Activated CD4-positive, alpha-beta T cell treated with anti-CD3 and anti-CD28 coated beads for 36 hours (primary cell): ENCODE results near the gene CREM. TPM values are rescaled to one million over a fixed set of nuclear protein-coding genes. Genes with fewer than 3 reads are reported as not detected.
"Not testable (repeated sequence)": the region's sequence is repeated elsewhere in the genome, so short reads cannot be mapped to it uniquely, and the experiment has no call there.

Source experiments
- ATAC-seq: fragments of 200-7000 bp; cut with Tn5 transposase; one replicate; pipeline ENCODE4 v1.10.0; 2021; ENCODE audit warnings: mild to moderate bottlenecking, moderate library complexity
- CTCF ChIA-PET: fragments of 350-600 bp; sonication (Branson Sonifier 250); formaldehyde crosslinking; loops from one replicate; lab custom pipeline; 2021; ENCODE audit warnings: antibody characterized with exemption; lab: Charles Lee
- POLR2A ChIA-PET: fragments of 350-600 bp; sonication (Branson Sonifier 250); formaldehyde crosslinking; loops from one replicate; lab custom pipeline; 2021; ENCODE audit warnings: antibody characterized with exemption, inconsistent platforms; lab: Charles Lee
- DNase-seq: peaks from one replicate; pipeline ENCODE4 v3.0.0-alpha.2; 2020
- H3K27ac Mint-ChIP-seq: one replicate; pipeline ENCODE4 v1.8.0; 2021; ENCODE audit warnings: mixed read lengths
- H3K27me3 Mint-ChIP-seq: one replicate; pipeline ENCODE4 v1.8.0; 2021; ENCODE audit warnings: mixed read lengths
- H3K36me3 Mint-ChIP-seq: one replicate; pipeline ENCODE4 v1.8.0; 2021; ENCODE audit warnings: low read depth, mixed read lengths
- H3K4me1 Mint-ChIP-seq: one replicate; pipeline ENCODE4 v1.8.0; 2021; ENCODE audit warnings: mixed read lengths
- H3K4me3 Mint-ChIP-seq: one replicate; pipeline ENCODE4 v1.8.0; 2021; ENCODE audit warnings: mild to moderate bottlenecking, moderate library complexity, mixed read lengths
- H3K9me3 Mint-ChIP-seq: one replicate; pipeline ENCODE4 v1.8.0; 2021; ENCODE audit warnings: low read depth, mixed read lengths
- intact Hi-C, 2 experiments: fragments of 100-400 bp; cut with DNase I in 1 of 2; cut with micrococcal nuclease in 1 of 2; formaldehyde crosslinking; loops; one replicate each; pipeline versions ENCODE4 v1.14.2 to v1.15.1; 2022 to 2024; cut with DNase I, micrococcal nuclease
- total RNA-seq, 2 experiments: library from RNA; stranded (reverse); gene quantifications; one replicate each; pipeline ENCODE4 v1.2.3, GENCODE V29; 2021

Gene CREM
- total RNA-seq = 100 to 1,000 TPM; 106 to 126 TPM

DNA sequence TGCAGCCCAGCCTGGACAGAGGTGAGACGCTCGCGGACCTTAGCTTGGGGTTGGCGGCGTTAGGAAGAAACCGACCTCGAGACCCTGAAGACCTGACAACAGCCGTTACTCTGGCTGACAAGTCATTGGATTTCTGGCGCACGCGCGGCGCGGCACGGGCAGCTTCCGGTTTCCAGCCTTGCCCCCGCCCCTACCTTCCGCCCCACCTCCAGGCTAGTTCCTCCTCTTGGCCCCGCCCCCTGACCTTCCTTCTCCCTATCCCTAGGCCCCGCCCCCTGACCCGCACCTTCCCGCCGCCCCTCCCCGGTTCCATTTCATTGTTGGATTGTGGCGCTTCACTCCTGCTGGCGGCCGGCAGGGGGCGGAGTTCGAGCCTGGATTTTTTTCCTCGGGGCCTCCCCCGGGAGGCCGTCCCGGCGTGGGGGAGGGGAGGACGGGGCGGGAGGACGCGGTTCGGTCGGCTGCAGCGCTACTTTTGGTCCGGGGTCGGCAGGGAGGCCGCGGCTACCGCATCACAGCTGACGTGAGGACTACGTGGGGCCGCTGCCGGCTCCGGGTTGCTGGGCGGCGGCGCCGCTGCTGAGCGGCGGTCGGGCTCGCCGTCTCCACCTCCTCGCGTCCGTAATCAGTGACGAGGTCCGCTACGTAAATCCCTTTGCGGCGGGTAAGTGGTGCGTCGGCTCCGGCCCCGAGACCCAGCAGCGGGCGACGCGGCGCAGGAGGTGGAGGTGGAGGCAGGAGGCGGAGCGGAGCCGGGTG is at the start of gene CREM:
CREM (plus strand) TSS at position 317 of the 759 bp plus-strand sequence. CDS start 10,990 bp downstream, outside the sequence.
- intact Hi-C loops = loop anchor here (1.0 to 10.0 kb wide), 15 partner anchors 23 to 516 kb away; partner anchors contain the start of genes CUL2 (in 2 of the 2), FZD8 (in 2 of the 2) and CCNY (in 1 of the 2)
- ATAC-seq = peak; percentile 83
- ChIA-PET POLR2A (interaction anchor here (0.6 to 3.8 kb wide), 10 partner anchors 23 to 93 kb away, joined by 3 to 93 read pairs (median 4); no protein-coding TSS in a partner anchor), CTCF (interaction anchor here (0.5 to 8.9 kb wide), 14 partner anchors 17 to 225 kb away, joined by 3 to 102 read pairs (median 4); no protein-coding TSS in a partner anchor)
- peaks cover 57% of the 10 kb centered on the region for H3K4me1 Mint-ChIP-seq
- peak within 1 kb of the TSS; percentile 86 for H3K4me3 Mint-ChIP-seq
- H3K27ac Mint-ChIP-seq = peak within 1 kb of the TSS; percentile 99
- no peaks in the 10 kb centered on the region for H3K9me3 Mint-ChIP-seq
- no peaks in the 10 kb centered on the region for H3K27me3 Mint-ChIP-seq
- DNase-seq = peak; percentile 100
- peaks cover 17% of the 10 kb centered on the region for H3K36me3 Mint-ChIP-seq

GRCh38 chr10:35079265-35079664 is 47.4 kb upstream of the CREM start:
- POLR2A ChIA-PET = no interaction called here
- intact Hi-C loops = no loop called here
- Mint-ChIP-seq H3K4me1 (peaks cover 29% of the 10 kb centered on the region), H3K27ac (no peak overlapping the region), H3K4me3 (no peak overlapping the region), H3K9me3 (peaks cover 1% of the 10 kb centered on the region), H3K36me3 (peaks cover 21% of the 10 kb centered on the region), H3K27me3 (no peaks in the 10 kb centered on the region)
- CTCF ChIA-PET = no interaction called here
- DNase-seq (no peak), ATAC-seq (no peak)

GRCh38 chr10:35079763-35080162 is 46.9 kb upstream of the CREM start:
- peaks cover 27% of the 10 kb centered on the region for H3K4me1 Mint-ChIP-seq

DNA sequence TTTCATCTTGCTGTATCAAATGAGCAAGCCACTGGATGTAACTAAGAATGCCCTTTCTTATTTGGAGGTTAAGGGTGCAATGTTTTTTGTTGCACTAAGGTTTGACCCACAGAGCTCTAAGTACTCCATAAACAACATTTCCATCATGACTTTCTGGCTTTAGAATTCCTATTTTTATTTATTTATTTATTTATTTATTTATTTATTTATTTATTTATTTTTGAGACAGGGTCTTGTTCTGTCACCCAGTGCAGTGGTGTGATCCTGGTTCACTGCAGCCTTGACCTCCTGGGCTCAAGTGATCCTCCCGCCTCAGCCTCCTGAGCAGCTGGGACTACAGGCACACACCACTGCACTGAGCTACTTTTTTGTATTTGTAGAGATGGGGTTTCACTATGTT is 46.4 kb upstream of the CREM start:
- POLR2A ChIA-PET, H3K9me3 Mint-ChIP-seq, H3K27ac Mint-ChIP-seq, H3K4me3 Mint-ChIP-seq, ATAC-seq, DNase-seq, intact Hi-C loops, H3K27me3 Mint-ChIP-seq: not testable (repeated sequence)
- H3K4me1 Mint-ChIP-seq = peaks cover 24% of the 10 kb centered on the region
- CTCF ChIA-PET = interaction anchor here (0.7 to 1.5 kb wide), 4 partner anchors 21 to 143 kb away, joined by 3 to 4 read pairs (median 3); no protein-coding TSS in a partner anchor
- peaks cover 23% of the 10 kb centered on the region for H3K36me3 Mint-ChIP-seq

More at GRCh38 chr10:35079763-35080162, 46.9 kb upstream of the CREM start:
- Mint-ChIP-seq H3K9me3 (peaks cover 2% of the 10 kb centered on the region), H3K27ac (no peak overlapping the region), H3K27me3 (no peaks in the 10 kb centered on the region), H3K4me3 (no peak overlapping the region), H3K36me3 (peaks cover 23% of the 10 kb centered on the region)
- CTCF ChIA-PET = interaction anchor here (0.7 kb wide), 2 partner anchors 21 to 140 kb away, joined by 3 to 4 read pairs; no protein-coding TSS in a partner anchor
- DNase-seq (no peak), ATAC-seq (no peak)
- intact Hi-C loops = no loop called here
- POLR2A ChIA-PET = no interaction called here

- H3K4me1 Mint-ChIP-seq = peaks cover 49% of the 10 kb centered on the region
- ChIA-PET CTCF (interaction anchor here (0.6 kb wide), 1 partner anchor 190 kb away, joined by 4 read pairs; no protein-coding TSS in a partner anchor), POLR2A (no interaction called here)
- H3K27me3 Mint-ChIP-seq = no peaks in the 10 kb centered on the region
- no peak overlapping the region for H3K4me3 Mint-ChIP-seq
- ATAC-seq = no peak
- DNase-seq = no peak
- no peak overlapping the region for H3K27ac Mint-ChIP-seq
- H3K36me3 Mint-ChIP-seq = peaks cover 33% of the 10 kb centered on the region
- intact Hi-C loops = no loop called here
- peaks cover 2% of the 10 kb centered on the region for H3K9me3 Mint-ChIP-seq
Measured at GRCh38 chr10:35083242-35083641, 43.4 kb upstream of the CREM start.

DNA sequence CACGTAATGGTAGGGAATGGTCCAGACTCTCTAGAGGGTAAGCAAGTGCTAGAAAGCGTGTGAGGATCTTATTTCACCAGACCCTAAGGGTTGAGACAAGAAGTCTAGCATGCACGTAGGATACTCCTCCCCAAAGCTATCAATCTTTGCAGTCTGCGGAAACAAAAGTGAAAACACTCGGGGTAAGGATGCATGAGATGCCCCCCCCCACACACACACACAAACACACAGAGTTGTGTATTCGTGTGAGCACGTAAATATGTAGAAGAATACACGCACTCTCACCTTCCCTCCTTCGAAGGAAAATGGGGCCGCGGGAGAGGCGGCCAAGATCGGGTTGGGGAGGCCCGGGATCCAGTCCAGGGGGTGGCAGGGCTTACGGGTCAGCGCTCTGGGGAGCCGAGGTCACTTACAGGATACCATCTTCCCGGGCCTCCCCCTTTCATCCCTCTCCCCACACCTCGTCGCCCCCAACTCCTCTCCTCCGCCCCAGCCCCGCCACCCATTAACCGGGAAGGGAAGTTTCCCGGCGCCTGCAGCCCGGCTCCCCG is 37.0 kb upstream of the CREM start:
- ChIA-PET POLR2A (no interaction called here), CTCF (interaction anchor here (0.6 to 1.0 kb wide), 3 partner anchors 12 to 106 kb away, joined by 3 to 4 read pairs (median 4); no protein-coding TSS in a partner anchor)
- peaks cover 45% of the 10 kb centered on the region for H3K4me1 Mint-ChIP-seq

DNA sequence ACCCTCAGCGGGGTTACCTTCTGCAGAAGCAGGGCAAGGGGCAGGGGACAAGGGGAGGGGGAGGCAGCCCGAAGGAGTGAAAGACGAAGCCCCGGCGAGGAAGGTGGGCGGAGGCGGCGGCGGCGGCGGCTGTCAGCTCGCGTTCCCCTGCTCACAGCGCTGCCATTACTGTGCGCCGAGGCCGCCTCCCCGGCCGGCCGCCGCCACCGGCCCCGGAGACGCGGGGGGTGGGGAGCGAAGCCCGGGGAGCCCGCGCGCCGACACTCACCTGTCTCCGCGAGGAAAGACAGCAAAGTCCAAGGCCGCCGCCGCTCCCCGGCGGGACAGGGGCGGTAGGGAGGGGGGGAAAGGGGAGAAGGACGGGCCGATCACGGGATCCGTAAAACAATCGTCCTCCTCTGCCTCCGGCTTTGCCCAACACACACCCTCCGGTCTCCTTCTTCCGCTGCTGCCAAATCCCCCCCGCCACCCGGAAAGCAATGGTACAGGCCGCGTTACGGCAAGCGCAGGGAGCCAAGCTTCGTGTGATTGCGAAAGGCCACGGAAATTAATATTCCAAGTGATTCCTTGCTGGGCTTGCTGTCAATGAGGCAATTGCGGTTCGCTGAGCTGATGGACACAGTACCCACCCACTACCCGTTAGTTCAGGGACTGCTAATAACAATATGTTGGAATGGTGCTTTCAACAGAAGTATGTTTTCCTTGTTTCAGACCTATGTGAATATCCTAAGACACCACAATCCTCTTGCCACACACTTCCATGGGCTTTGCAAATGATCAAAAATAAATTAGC is 36.3 kb upstream of the CREM start, which contains the start of gene CUL2:
CUL2 (minus strand) TSS at position 180 of the 793 bp plus-strand sequence. CDS start 19,024 bp downstream, outside the sequence.
- Mint-ChIP-seq H3K36me3 (peaks cover 12% of the 10 kb centered on the region), H3K9me3 (no peaks in the 10 kb centered on the region), H3K27me3 (no peaks in the 10 kb centered on the region), H3K4me1 (peaks cover 45% of the 10 kb centered on the region), H3K4me3 (peak within 1 kb of the TSS; percentile 93), H3K27ac (peak within 1 kb of the TSS; percentile 96)
- intact Hi-C loops = loop anchor here (1.0 to 2.0 kb wide), 7 partner anchors 36 to 250 kb away; partner anchors contain the start of gene CREM (in 2 of the 2)
- ChIA-PET POLR2A (no interaction called here), CTCF (interaction anchor here (0.6 to 1.1 kb wide), 4 partner anchors 11 to 106 kb away, joined by 3 to 4 read pairs (median 4); no protein-coding TSS in a partner anchor)
- ATAC-seq (peak; percentile 96), DNase-seq (peak; percentile 94)

More for the DNA sequence above, 37.0 kb upstream of the CREM start:
- H3K4me3 Mint-ChIP-seq = peak overlapping the region; percentile 93
- H3K27ac Mint-ChIP-seq = peak overlapping the region; percentile 90
- peak; percentile 30 for ATAC-seq
- intact Hi-C loops = loop anchor here (1.0 to 2.0 kb wide), 7 partner anchors 37 to 251 kb away; partner anchors contain the start of gene CREM (in 2 of the 2)
- no peaks in the 10 kb centered on the region for H3K27me3 Mint-ChIP-seq
- DNase-seq = no peak
- H3K9me3 Mint-ChIP-seq = no peaks in the 10 kb centered on the region
- peaks cover 12% of the 10 kb centered on the region for H3K36me3 Mint-ChIP-seq

- POLR2A ChIA-PET = interaction anchor here (0.7 kb wide), 1 partner anchor 98 kb away, joined by 5 read pairs; no protein-coding TSS in a partner anchor
- peaks cover 30% of the 10 kb centered on the region for H3K4me1 Mint-ChIP-seq
- no peak overlapping the region for H3K4me3 Mint-ChIP-seq
- no peak overlapping the region for H3K27ac Mint-ChIP-seq
- H3K27me3 Mint-ChIP-seq = peaks cover 5% of the 10 kb centered on the region
- no peaks in the 10 kb centered on the region for H3K9me3 Mint-ChIP-seq
- H3K36me3 Mint-ChIP-seq = peaks cover 11% of the 10 kb centered on the region
- no peak for DNase-seq
- CTCF ChIA-PET = interaction anchor here (0.6 to 1.6 kb wide), 2 partner anchors 28 to 377 kb away, joined by 4 read pairs; no protein-coding TSS in a partner anchor
- no peak for ATAC-seq
- intact Hi-C loops = loop anchor here in 1 of 2 experiments (2.0 kb wide), 1 partner anchor 35 kb away; the partner anchor contains the start of gene CREM
Measured at GRCh38 chr10:35091994-35092790, 34.5 kb upstream of the CREM start.

GRCh38 chr10:35092851-35093250 is 33.8 kb upstream of the CREM start:
- peaks cover 23% of the 10 kb centered on the region for H3K4me1 Mint-ChIP-seq
- CTCF ChIA-PET = interaction anchor here (1.6 kb wide), 1 partner anchor 27 kb away, joined by 4 read pairs; no protein-coding TSS in a partner anchor

GRCh38 chr10:35096312-35096711 is 30.3 kb upstream of the CREM start:
- ATAC-seq = no peak

More at GRCh38 chr10:35092851-35093250, 33.8 kb upstream of the CREM start:
- Mint-ChIP-seq H3K27ac (no peak overlapping the region), H3K4me3 (no peak overlapping the region), H3K27me3 (peaks cover 5% of the 10 kb centered on the region), H3K9me3 (no peaks in the 10 kb centered on the region), H3K36me3 (peaks cover 4% of the 10 kb centered on the region)
- DNase-seq = no peak
- ATAC-seq = no peak
- POLR2A ChIA-PET = no interaction called here
- intact Hi-C loops = no loop called here

More at GRCh38 chr10:35096312-35096711, 30.3 kb upstream of the CREM start:
- H3K36me3 Mint-ChIP-seq = no peaks in the 10 kb centered on the region
- H3K27me3 Mint-ChIP-seq = peaks cover 8% of the 10 kb centered on the region
- H3K4me3 Mint-ChIP-seq = no peak overlapping the region
- H3K9me3 Mint-ChIP-seq = no peaks in the 10 kb centered on the region
- no peak for DNase-seq
- H3K27ac Mint-ChIP-seq = no peak overlapping the region
- CTCF ChIA-PET = interaction anchor here (0.6 to 1.0 kb wide), 2 partner anchors 25 to 100 kb away, joined by 3 read pairs; no protein-coding TSS in a partner anchor
- H3K4me1 Mint-ChIP-seq = peaks cover under 1% of the 10 kb centered on the region
- intact Hi-C loops = no loop called here
- POLR2A ChIA-PET = interaction anchor here (0.5 to 0.6 kb wide), 2 partner anchors 163 to 228 kb away, joined by 3 read pairs; no protein-coding TSS in a partner anchor
